ENCODE results near the gene NUDT16L1.
"Not testable (repeated sequence)": the region's sequence is repeated elsewhere in the genome, so short reads cannot be mapped to it uniquely, and the experiment has no call there.

The NUDT16L1 gene

DNA sequence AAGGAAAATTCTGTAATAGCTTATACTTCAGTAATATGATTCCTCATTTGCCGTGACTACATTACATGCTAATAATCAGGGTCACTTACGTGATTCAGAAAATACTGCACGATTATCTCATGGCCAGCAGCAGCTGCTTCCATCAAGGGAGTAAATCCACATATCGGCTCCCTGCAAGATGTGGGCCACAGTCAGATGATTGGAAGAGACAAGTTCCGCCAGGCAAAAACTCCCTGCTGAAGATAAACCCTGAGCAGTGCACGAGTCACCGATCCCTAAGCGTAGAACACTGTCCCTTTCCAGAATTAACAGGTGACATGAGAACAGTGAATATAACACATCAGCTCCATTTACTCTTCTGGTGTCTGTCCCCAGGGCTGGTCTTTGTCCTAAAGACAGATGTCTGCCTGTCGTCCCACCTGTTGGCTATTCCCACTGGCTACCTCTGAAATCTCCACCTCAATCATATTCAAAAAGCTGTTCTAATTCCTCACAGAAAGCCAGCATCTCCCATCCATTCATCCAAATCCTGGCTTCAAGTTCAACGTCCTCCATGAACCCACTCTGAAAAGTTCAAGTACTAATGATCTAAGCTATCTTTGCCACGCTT is 31.4 kb downstream of the NUDT16L1 start:
- no peak for DNase-seq

- no peak for DNase-seq
Measured at GRCh38 chr16:4726616-4727015, 33.3 kb downstream of the NUDT16L1 start.

GRCh38 chr16:4728676-4729075 is 35.3 kb downstream of the NUDT16L1 start:
- DNase-seq, result no peak

DNA sequence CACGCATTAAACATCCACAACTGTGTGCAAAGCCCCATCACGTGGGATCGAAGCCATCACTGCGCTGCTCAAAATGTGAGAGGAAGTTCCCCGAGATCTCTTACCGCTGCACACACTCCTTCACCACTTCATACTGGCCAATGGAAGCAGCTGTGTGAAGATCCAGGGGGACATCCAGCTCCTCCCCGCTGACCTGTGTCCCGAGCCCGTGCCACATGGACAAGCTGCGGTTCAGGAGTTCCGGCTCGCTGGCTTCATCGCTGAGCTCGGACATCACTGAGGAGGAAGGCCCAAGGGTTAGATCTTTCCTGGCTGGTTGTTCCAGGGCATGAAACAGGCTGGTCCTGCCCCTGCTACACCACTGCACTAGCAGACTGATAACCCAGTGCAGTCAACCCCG is 36.5 kb downstream of the NUDT16L1 start:
- DNase-seq, result no peak

GRCh38 chr16:4733211-4733742 is 39.9 kb downstream of the NUDT16L1 start:
- no peak for DNase-seq

DNA sequence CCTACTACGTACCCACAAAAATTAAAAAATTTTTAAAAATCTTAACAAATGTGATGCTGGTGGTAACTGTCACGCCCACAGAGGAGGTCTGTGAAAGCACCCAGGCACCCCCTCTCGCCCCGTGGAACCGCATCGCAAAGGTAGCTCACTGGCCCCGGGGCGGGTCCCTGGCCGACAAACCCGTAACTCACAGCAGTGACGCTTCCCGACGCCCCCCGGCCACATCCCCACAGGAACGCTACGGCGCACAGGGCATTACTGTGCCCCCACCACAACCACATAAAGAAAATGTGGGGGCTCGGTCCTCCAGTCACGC is 40.3 kb downstream of the NUDT16L1 start:
- no peak for DNase-seq

DNA sequence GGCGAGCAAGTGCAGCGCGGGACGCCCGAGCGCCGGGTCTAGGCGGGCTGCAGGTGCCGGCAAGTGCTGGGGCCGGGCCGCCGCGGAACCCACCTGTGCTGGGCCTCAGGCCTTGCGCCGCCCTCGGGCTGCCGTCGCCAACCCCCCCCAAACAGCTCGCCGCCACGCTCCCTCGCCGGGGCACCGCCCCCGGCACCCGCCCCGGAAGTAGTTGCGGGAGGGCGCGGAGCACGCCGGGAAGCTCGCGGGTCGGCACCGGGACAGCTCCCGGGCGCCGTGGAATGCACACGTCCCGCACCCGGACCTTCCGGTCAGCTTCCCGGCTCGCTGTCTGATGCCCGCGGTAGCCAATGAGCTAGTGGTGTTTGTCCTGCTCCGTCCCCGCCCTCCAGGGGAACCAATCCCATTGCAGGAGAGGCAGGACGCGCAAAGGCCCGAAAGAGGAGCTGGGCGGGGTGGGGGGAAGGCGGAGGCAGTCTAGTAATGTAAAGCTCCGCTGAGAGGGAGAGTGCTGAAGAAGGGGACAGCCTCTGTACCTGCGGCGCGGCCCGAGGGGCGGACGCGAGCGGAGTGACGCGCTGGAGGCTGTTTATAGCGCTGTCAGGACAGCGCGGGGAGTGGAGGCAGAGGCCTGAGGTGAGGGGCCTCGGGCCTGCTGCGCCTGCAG is 40.8 kb downstream of the NUDT16L1 start, which contains the start of the genes ANKS3 and DNAAF8:
Gene ANKS3, minus strand, starts transcription at position 209 of the 667 bp plus-strand sequence. CDS start 4,122 bp downstream, outside the sequence.
Gene DNAAF8, plus strand, starts transcription at position 475 of the 667 bp plus-strand sequence. CDS start 1,978 bp downstream, outside the sequence.
- DNase-seq, result peak; percentile 60

DNA sequence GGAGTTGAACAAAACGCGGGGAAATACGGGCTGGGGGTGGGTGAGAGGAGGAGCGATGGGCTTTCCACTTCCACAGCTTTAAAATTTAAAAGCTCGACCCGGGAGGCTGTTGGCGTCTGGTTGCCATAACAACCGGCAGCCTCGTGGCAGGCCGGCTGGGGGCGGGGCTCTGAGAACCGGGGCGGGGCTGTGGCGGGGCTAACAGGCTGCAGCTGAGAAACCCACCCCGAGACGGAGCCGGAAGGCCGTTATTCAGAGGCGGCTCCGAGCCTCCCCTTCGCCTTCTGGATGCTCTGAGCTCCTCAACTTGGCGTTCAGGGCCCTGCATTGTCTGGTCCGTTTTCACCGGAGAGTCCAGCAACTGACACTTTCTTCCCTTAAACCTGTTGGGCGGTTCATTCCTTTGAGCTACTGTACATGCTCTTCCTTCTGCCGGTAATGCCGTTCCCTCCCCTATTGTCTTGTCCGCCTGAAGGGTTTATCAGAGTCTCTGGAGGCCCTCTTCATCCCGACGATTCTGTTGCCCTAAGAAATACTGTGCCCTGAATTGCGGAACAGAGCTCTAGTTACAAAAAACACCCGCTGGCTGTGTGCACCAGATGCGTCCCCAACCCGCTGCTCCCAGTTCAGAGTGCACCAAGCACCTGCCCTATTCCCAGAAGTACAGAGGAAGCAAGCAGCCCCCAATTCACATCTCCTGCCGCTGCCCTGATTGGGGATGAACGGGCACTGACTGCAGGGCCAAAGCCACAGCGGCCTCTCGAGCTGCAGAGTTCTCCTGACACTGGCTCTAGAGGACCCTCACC is 41.6 kb downstream of the NUDT16L1 start:
- peak; percentile 74 for DNase-seq

DNA sequence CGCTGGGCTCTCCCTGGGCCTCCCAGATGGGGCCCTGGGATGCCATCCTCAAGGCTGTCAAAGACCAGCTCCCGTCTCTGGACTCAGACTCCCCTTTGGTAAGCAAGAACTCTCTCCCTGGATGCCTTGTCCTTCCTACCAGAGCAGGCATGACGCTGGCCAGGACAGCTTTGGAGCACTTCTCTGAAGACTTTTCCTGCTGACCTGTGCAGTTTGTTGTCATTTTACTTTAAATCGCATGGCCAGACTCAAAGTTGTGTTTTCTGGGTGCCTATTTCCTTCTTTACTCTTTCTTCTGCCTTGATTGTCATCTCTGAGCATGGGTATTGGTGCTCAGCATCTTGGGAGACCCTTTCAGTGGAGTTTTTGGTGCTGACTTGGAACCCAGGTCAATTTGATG is 43.2 kb downstream of the NUDT16L1 start:
- no peak for DNase-seq

- DNase-seq, result no peak
Measured at GRCh38 chr16:4737545-4737944, 44.2 kb downstream of the NUDT16L1 start.

DNA sequence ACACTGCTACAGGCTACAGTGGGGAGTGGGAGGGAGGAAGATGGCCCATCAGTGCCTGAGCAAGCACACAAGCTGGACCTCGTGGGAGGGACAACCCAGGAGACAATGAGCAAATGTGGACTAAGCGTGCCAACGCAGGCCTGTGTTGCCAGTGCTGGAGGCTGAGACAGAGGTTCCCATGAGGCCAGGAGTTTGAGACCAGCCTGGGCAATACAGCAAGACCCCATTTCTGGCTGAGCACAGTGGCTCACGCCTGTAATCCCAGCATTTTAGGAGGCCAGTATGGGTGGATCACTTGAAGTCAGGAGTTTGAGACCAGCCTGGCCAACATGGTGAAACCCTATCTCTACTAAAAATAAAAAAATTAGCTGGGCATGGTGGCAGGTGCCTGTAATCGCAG is 45.0 kb downstream of the NUDT16L1 start:
- not testable (repeated sequence) for DNase-seq

DNA sequence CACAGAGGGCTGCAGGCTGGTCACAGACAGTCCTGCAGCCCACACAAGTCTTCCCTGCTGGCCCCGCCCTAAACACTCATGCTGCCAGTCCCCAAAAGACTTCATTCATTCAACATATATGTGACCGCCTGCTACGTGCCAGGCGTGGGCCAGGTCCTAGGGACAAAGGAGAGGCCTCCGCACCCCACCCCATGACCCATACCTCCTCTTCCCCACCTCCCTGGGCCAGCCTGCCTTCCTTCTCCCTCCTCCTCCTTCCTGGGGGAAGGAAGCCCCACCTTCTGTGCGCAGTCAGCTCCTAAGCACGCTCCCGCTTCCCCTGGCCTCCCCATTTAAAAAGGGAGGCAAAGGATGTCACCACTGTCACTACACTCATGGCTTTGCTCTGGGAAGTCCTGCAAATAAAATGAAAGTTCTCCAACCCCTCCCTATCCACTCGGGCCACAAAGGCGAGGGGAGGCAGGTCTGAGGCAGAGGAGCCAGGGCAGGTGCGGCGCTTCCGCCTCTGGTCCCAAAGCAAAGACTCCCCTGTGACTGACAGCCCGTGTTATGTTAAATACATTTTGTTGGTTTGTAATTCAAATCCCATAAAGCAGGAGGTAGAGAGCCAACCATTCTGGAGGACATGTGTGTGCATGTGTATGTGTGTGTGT is 50.0 kb downstream of the NUDT16L1 start:
- DNase-seq, result no peak

- DNase-seq, result no peak
Measured at GRCh38 chr16:4744555-4745273, 51.4 kb downstream of the NUDT16L1 start.

- DNase-seq, result no peak
Measured at GRCh38 chr16:4745274-4745569, 51.9 kb downstream of the NUDT16L1 start.
